Spinal cord (tissue), 4 donors: ENCODE results near the gene KRTAP10-6. TPM values are rescaled to one million over a fixed set of nuclear protein-coding genes. Genes with fewer than 3 reads are reported as not detected.

Experiments
- polyA plus RNA-seq, 2 donors: library from polyadenylated mRNA; unstranded; fragments of 120-200 nt; gene quantifications; one replicate each; pipeline ENCODE4 v1.2.1, GENCODE V29; 2013; ENCODE audit not compliant: insufficient read length in 2 of 2
- total RNA-seq, 2 donors: library from RNA; depleted of rRNA in 1 of 2; stranded (reverse); fragments of 120-200 nt in 1 of 2; fragments of >200 nt in 1 of 2; gene quantifications; one replicate each; pipeline versions ENCODE4 v1.2.3 to v1.2.4, GENCODE V29; 2013 to 2014

Gene KRTAP10-6
- total and polyA plus RNA-seq, 4 donors: not detected

Other genes with a start within 250 kb of the KRTAP10-6 start
- 10 to 100 TPM in 1 of 2 donors, 1 to 10 TPM in 1; 4.0 to 11.1 TPM for gene TRPM2, start 238.9 kb downstream of the KRTAP10-6 start, total RNA-seq
- gene TRPM2, start 238.9 kb downstream of the KRTAP10-6 start, polyA plus RNA-seq: 10 to 100 TPM; 17.8 to 21.4 TPM
- gene LRRC3, start 137.0 kb downstream of the KRTAP10-6 start, total RNA-seq: 1 to 10 TPM; 1.4 to 2.4 TPM
- gene LRRC3, start 137.0 kb downstream of the KRTAP10-6 start, polyA plus RNA-seq: 1 to 10 TPM; 4.4 to 6.5 TPM
- not detected for gene KRTAP10-1, start 52.3 kb downstream of the KRTAP10-6 start, total RNA-seq
- gene KRTAP10-1, start 52.3 kb downstream of the KRTAP10-6 start, polyA plus RNA-seq: not detected
- gene KRTAP10-2, start 41.0 kb downstream of the KRTAP10-6 start, total RNA-seq: not detected
- gene KRTAP10-2, start 41.0 kb downstream of the KRTAP10-6 start, polyA plus RNA-seq: not detected
- not detected for gene KRTAP10-3, start 33.7 kb downstream of the KRTAP10-6 start, total RNA-seq
- not detected for gene KRTAP10-3, start 33.7 kb downstream of the KRTAP10-6 start, polyA plus RNA-seq
- not detected for gene KRTAP10-4, start 18.8 kb downstream of the KRTAP10-6 start, total RNA-seq
- gene KRTAP10-4, start 18.8 kb downstream of the KRTAP10-6 start, polyA plus RNA-seq: not detected
- gene KRTAP10-5, start 11.9 kb downstream of the KRTAP10-6 start, total RNA-seq: not detected
- not detected for gene KRTAP10-5, start 11.9 kb downstream of the KRTAP10-6 start, polyA plus RNA-seq
- gene KRTAP10-7, start 8.1 kb upstream of the KRTAP10-6 start, total RNA-seq: not detected
- not detected for gene KRTAP10-7, start 8.1 kb upstream of the KRTAP10-6 start, polyA plus RNA-seq
- not detected for gene KRTAP10-8, start 19.6 kb upstream of the KRTAP10-6 start, total RNA-seq
- gene KRTAP10-8, start 19.6 kb upstream of the KRTAP10-6 start, polyA plus RNA-seq: not detected
- not detected for gene KRTAP10-9, start 34.6 kb upstream of the KRTAP10-6 start, total RNA-seq
- gene KRTAP10-9, start 34.6 kb upstream of the KRTAP10-6 start, polyA plus RNA-seq: not detected
- not detected for gene KRTAP10-10, start 44.9 kb upstream of the KRTAP10-6 start, total RNA-seq
- not detected for gene KRTAP10-10, start 44.9 kb upstream of the KRTAP10-6 start, polyA plus RNA-seq
- not detected for gene KRTAP10-11, start 53.9 kb upstream of the KRTAP10-6 start, total RNA-seq
- not detected for gene KRTAP10-11, start 53.9 kb upstream of the KRTAP10-6 start, polyA plus RNA-seq
- gene KRTAP12-4, start 62.2 kb upstream of the KRTAP10-6 start, total RNA-seq: not detected
- not detected for gene KRTAP12-4, start 62.2 kb upstream of the KRTAP10-6 start, polyA plus RNA-seq
- not detected for gene KRTAP12-3, start 65.4 kb upstream of the KRTAP10-6 start, total RNA-seq
- gene KRTAP12-3, start 65.4 kb upstream of the KRTAP10-6 start, polyA plus RNA-seq: not detected
- not detected for gene KRTAP12-2, start 74.4 kb upstream of the KRTAP10-6 start, total RNA-seq
- not detected for gene KRTAP12-2, start 74.4 kb upstream of the KRTAP10-6 start, polyA plus RNA-seq
- not detected for gene KRTAP12-1, start 89.7 kb upstream of the KRTAP10-6 start, total RNA-seq
- not detected for gene KRTAP12-1, start 89.7 kb upstream of the KRTAP10-6 start, polyA plus RNA-seq
- not detected for gene KRTAP10-12, start 104.7 kb upstream of the KRTAP10-6 start, total RNA-seq
- gene KRTAP10-12, start 104.7 kb upstream of the KRTAP10-6 start, polyA plus RNA-seq: not detected
- under 1 TPM in 1 of 2 donors, not detected in 1; 0.66 TPM for gene TSPEAR, start 119.1 kb upstream of the KRTAP10-6 start, total RNA-seq
- gene TSPEAR, start 119.1 kb upstream of the KRTAP10-6 start, polyA plus RNA-seq: under 1 TPM; 0.24 to 0.33 TPM
- gene UBE2G2, start 209.3 kb upstream of the KRTAP10-6 start, total RNA-seq: 10 to 100 TPM; 53.0 to 62.6 TPM
- gene UBE2G2, start 209.3 kb upstream of the KRTAP10-6 start, polyA plus RNA-seq: 100 to 1,000 TPM in 1 of 2 donors, 10 to 100 TPM in 1; 83.8 to 102 TPM
- 10 to 100 TPM; 66.8 to 80.7 TPM for gene SUMO3, start 225.6 kb upstream of the KRTAP10-6 start, total RNA-seq
- gene SUMO3, start 225.6 kb upstream of the KRTAP10-6 start, polyA plus RNA-seq: 100 to 1,000 TPM; 144 to 159 TPM